B cell (primary cell): ENCODE results near the gene PACRG.

Experiments
- CTCF ChIP-seq: fragments of 200-600 bp; IDR thresholded peaks from one replicate; pipeline ENCODE4 v1.8.0; 2022; ENCODE audit warnings: antibody characterized with exemption, mild to moderate bottlenecking
- EZH2 ChIP-seq: IDR thresholded peaks from 2 replicates; pipeline ENCODE4 v1.6.1; 2012; ENCODE audit warnings: borderline replicate concordance, low read depth, mild to moderate bottlenecking, moderate library complexity, low read length; ENCODE audit not compliant: insufficient read depth, poor library complexity, severe bottlenecking

GRCh38 chr6:163294734-163295133, 567.0 kb downstream of the PACRG start:
- no peak for TF ChIP-seq CTCF
- TF ChIP-seq EZH2, result no peak
